Small intestine (tissue), 7 donors: ENCODE measurements around the gene RNF150. TPM values are rescaled to one million over a fixed set of nuclear protein-coding genes. Genes with fewer than 3 reads are reported as not detected.

Experiments
- DNase-seq, 2 donors: peaks; one replicate each; pipeline versions ENCODE4 v3.0.0 to v3.0.0-alpha.2; 2013
- FAIRE-seq: peaks from 2 replicates; lab custom pipeline; 2012; peaks lifted over from hg19 to GRCh38; lab: Jason Lieb, UNC
- H3K27ac ChIP-seq, 3 donors: one replicate each; pipeline ENCODE4 v1.5.1; 2013; ENCODE audit warnings: low read length in 2 of 3, mild to moderate bottlenecking in 2 of 3, control low read depth in 1 of 3, inconsistent platforms in 1 of 3, low read depth in 1 of 3, moderate library complexity in 1 of 3
- H3K27me3 ChIP-seq, 3 donors: one replicate each; pipeline ENCODE4 v1.6.1; 2013; ENCODE audit warnings: low read length in 3 of 3, inconsistent platforms in 1 of 3; ENCODE audit not compliant: control insufficient read depth in 3 of 3, insufficient read depth in 3 of 3
- H3K36me3 ChIP-seq, 3 donors: one replicate each; pipeline ENCODE4 v1.6.1; 2013; ENCODE audit warnings: low read length in 3 of 3, inconsistent platforms in 1 of 3, low read depth in 1 of 3, mild to moderate bottlenecking in 1 of 3, moderate library complexity in 1 of 3; ENCODE audit not compliant: control insufficient read depth in 3 of 3, insufficient read depth in 2 of 3
- H3K4me1 ChIP-seq, 3 donors: one replicate each; pipeline ENCODE4 v1.6.1; 2013; ENCODE audit warnings: low read length in 2 of 3, inconsistent platforms in 1 of 3, low read depth in 1 of 3, mild to moderate bottlenecking in 1 of 3, moderate library complexity in 1 of 3; ENCODE audit not compliant: control insufficient read depth in 3 of 3, insufficient read depth in 2 of 3
- H3K4me3 ChIP-seq, 3 donors: one replicate each; pipeline ENCODE4 v1.5.1; 2013; ENCODE audit warnings: low read length in 3 of 3, control low read depth in 1 of 3, inconsistent platforms in 1 of 3, low read depth in 1 of 3, mild to moderate bottlenecking in 1 of 3, moderate library complexity in 1 of 3
- H3K9me3 ChIP-seq, 2 donors: one replicate each; pipeline ENCODE4 v1.6.1; 2013; ENCODE audit warnings: low read depth in 1 of 2, low read length in 1 of 2; ENCODE audit not compliant: control insufficient read depth in 2 of 2, insufficient read depth in 1 of 2
- WGBS, 3 donors: extraction: QIAGEN DNeasy Blood & Tissue Kit; methylation state at CpG; one replicate each; pipeline ENCODE4 v1.1.7; 2013; 5-methylcytosine and 5-hydroxymethylcytosine counted together
- polyA plus RNA-seq, 4 donors: library from polyadenylated mRNA; stranded (reverse) in 3 of 4; unstranded in 1 of 4; fragments of 200-250 nt in 3 of 4; fragments of 120-200 nt in 1 of 4; gene quantifications; one replicate each; pipeline versions ENCODE4 v1.2.1 to v1.2.3, GENCODE V29; 2013
- donor health status: healthy with polysubstance abuse.
- donor health status: control.
- donor health status: control.
- donor health status: Bipolar disorder and iron deficiency.
- donor health status: healthy.

The RNF150 gene
- polyA plus RNA-seq, 4 donors = 0.27 to 2.3 (median 1.1) TPM; not detected in 1

GRCh38 chr4:141023051-141023450 is 110.2 kb downstream of the RNF150 start:
- Histone ChIP-seq H3K27ac (no peak overlapping the region), H3K4me3 (no peak overlapping the region), H3K36me3 (no peaks in the 10 kb centered on the region), H3K27me3 (no peaks in the 10 kb centered on the region), H3K4me1 (no peaks in the 10 kb centered on the region), H3K9me3 (no peaks in the 10 kb centered on the region)
- 83 to 100% (median 89%) methylated on average over 1 of the region's 1 CpG for WGBS, 3 donors
- no peak for DNase-seq
- no peak for FAIRE-seq

GRCh38 chr4:141022111-141022695 is 111.1 kb downstream of the RNF150 start:
- Histone ChIP-seq H3K27me3 (no peaks in the 10 kb centered on the region), H3K27ac (no peak overlapping the region), H3K9me3 (no peaks in the 10 kb centered on the region), H3K36me3 (no peaks in the 10 kb centered on the region), H3K4me1 (no peaks in the 10 kb centered on the region), H3K4me3 (no peak overlapping the region)
- 55 to 63% (median 58%) methylated on average over 3 of the region's 3 CpGs for WGBS, 3 donors
- no peak for DNase-seq
- no peak for FAIRE-seq

GRCh38 chr4:141021397-141022110 is 111.7 kb downstream of the RNF150 start:
- no peak for DNase-seq

GRCh38 chr4:141020801-141021261 is 112.4 kb downstream of the RNF150 start:
- no peaks in the 10 kb centered on the region for H3K27me3 ChIP-seq
- no peaks in the 10 kb centered on the region for H3K4me1 ChIP-seq
- no peaks in the 10 kb centered on the region for H3K36me3 ChIP-seq
- H3K4me3 ChIP-seq = no peak overlapping the region
- no peaks in the 10 kb centered on the region for H3K9me3 ChIP-seq
- no peak for FAIRE-seq
- H3K27ac ChIP-seq = no peak overlapping the region
- DNase-seq = no peak
- WGBS, 3 donors = 58 to 65% (median 63%) methylated on average over 3 of the region's 3 CpGs

More at GRCh38 chr4:141021397-141022110, 111.7 kb downstream of the RNF150 start:
- no peaks in the 10 kb centered on the region for H3K27me3 ChIP-seq
- H3K4me3 ChIP-seq = no peak overlapping the region
- no peaks in the 10 kb centered on the region for H3K36me3 ChIP-seq
- no peaks in the 10 kb centered on the region for H3K4me1 ChIP-seq
- H3K27ac ChIP-seq = no peak overlapping the region
- no peak for FAIRE-seq
- WGBS, 3 donors = 68 to 79% (median 78%) methylated on average over 3 of the region's 3 CpGs
- H3K9me3 ChIP-seq = no peaks in the 10 kb centered on the region

DNA sequence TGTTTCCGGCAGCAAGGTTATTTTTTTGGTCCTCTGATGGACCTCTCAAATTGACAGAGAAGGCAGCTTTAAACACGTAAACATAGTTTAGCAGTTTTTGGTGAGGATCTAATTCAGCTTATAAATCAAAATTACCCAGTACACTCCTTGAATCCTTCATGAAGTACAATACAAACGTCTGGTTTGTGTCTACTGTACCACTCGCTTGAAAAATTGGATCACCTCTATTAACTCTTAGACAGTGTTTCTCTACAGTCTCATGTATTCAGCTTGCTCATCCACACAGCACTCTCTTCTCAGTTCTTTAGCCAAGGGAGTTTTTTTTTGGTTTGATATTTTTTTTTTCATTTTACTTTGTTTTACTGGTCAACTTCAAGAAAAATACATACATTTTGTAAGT is 113.5 kb downstream of the RNF150 start:
- WGBS, 3 donors = 80 to 81% (median 80%) methylated on average over 4 of the region's 4 CpGs

GRCh38 chr4:141016117-141016798 is 117.0 kb downstream of the RNF150 start:
- WGBS, 3 donors = 52 to 76% (median 58%) methylated on average over 8 of the region's 8 CpGs
- peak in 1 of 2 donors; percentile 13 for DNase-seq
- H3K4me1 ChIP-seq = no peaks in the 10 kb centered on the region
- no peak overlapping the region for H3K27ac ChIP-seq
- FAIRE-seq = no peak
- no peaks in the 10 kb centered on the region for H3K36me3 ChIP-seq
- no peak overlapping the region for H3K4me3 ChIP-seq
- H3K9me3 ChIP-seq = no peaks in the 10 kb centered on the region
- H3K27me3 ChIP-seq = no peaks in the 10 kb centered on the region

More for the DNA sequence above, 113.5 kb downstream of the RNF150 start:
- Histone ChIP-seq H3K4me1 (no peaks in the 10 kb centered on the region), H3K9me3 (no peaks in the 10 kb centered on the region), H3K4me3 (no peak overlapping the region), H3K36me3 (no peaks in the 10 kb centered on the region), H3K27me3 (no peaks in the 10 kb centered on the region), H3K27ac (no peak overlapping the region)
- FAIRE-seq (no peak), DNase-seq (no peak)

DNA sequence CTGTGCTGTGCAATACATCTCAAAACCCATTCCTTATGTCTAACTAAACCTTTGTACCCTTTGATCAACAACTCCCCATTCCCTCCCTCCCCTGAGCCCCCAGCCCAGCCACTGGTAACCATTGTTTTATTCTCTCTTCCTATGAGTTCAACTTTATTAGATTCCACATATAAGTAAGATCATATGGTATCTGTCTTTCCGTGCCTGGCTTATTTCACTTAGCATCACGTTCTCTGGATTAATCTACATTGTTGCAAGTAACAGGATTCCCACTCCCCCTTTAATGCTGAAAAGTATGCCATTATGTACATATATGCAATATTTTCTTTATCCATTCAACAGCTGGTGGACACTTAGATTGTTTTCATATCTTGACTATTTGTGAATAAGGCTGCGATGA is 119.4 kb downstream of the RNF150 start:
- DNase-seq (no peak), FAIRE-seq (no peak)
- 57 to 59% (median 59%) methylated on average over 3 of the region's 3 CpGs for WGBS, 3 donors
- Histone ChIP-seq H3K4me1 (no peaks in the 10 kb centered on the region), H3K9me3 (no peaks in the 10 kb centered on the region), H3K27ac (no peak overlapping the region), H3K36me3 (no peaks in the 10 kb centered on the region), H3K4me3 (no peak overlapping the region), H3K27me3 (no peaks in the 10 kb centered on the region)

GRCh38 chr4:141011901-141012315 is 121.4 kb downstream of the RNF150 start:
- no peak for FAIRE-seq
- Histone ChIP-seq H3K27ac (no peak overlapping the region), H3K9me3 (no peaks in the 10 kb centered on the region), H3K4me3 (no peak overlapping the region), H3K4me1 (no peaks in the 10 kb centered on the region), H3K27me3 (no peaks in the 10 kb centered on the region), H3K36me3 (no peaks in the 10 kb centered on the region)
- 89 to 92% (median 90%) methylated on average over 3 of the region's 3 CpGs for WGBS, 3 donors
- no peak for DNase-seq
